K562 (cell line): ENCODE measurements around the gene WNT11. TPM values are rescaled to one million over a fixed set of nuclear protein-coding genes. Genes with fewer than 3 reads are reported as not detected.

Experiments
- ATAC-seq: fragments of 200-7000 bp; cut with Tn5 transposase; 3 replicates; pipeline ENCODE4 v1.9.1; 2020; ENCODE audit warnings: moderate library complexity
- BruUV-seq: library from RNA; stranded (reverse); fragments of 400-500 nt; replicated peaks from 2 replicates; lab custom pipeline; 2021; lab: Mats Ljungman, UMichigan
- CTCF ChIA-PET: fragments of 300-600 bp; formaldehyde crosslinking; extraction: SDS; loops from one replicate; lab custom pipeline; 2021; ENCODE audit warnings: low intra/inter-chr PET ratio; lab: Yijun Ruan, JAX
- POLR2A ChIA-PET: fragments of 300-600, 350-650 bp; sonication (Branson Sonifier 250); formaldehyde crosslinking; extraction: SDS; loops from one replicate; lab custom pipeline; 2021; ENCODE audit warnings: antibody characterized with exemption, inconsistent platforms; lab: Yijun Ruan, JAX
- DNase-seq, 4 experiments: peaks; one replicate each; pipeline versions ENCODE4 v3.0.0 to v3.0.0-alpha.2; 2011 to 2018; ENCODE audit warnings: low spot score in 3 of 4, mixed read lengths in 3 of 4; ENCODE audit errors: extremely low read depth in 1 of 4
- FAIRE-seq: peaks from 2 replicates; lab custom pipeline; 2011; peaks lifted over from hg19 to GRCh38; lab: Jason Lieb, UNC
- H2AFZ ChIP-seq: 2 replicates; pipeline ENCODE4 v1.6.0; 2011; ENCODE audit warnings: low read depth, low read length, control low read depth, inconsistent platforms
- H3K27ac ChIP-seq: fragments of 200-600 bp; 3 replicates; pipeline ENCODE4 v1.8.0; 2011; ENCODE audit warnings: low read depth, mild to moderate bottlenecking, control low read depth, inconsistent platforms, low read length, moderate library complexity, mixed read lengths; ENCODE audit errors: extremely low read depth
- H3K27me3 ChIP-seq, 2 experiments: fragments of 300-600 bp in 1 of 2; 2 replicates in 1 of 2; 3 replicates in 1 of 2; pipeline versions ENCODE4 v1.6.0 to v1.8.0; 2011; ENCODE audit warnings: inconsistent platforms in 2 of 2, low read length in 2 of 2, mild to moderate bottlenecking in 1 of 2, mixed read lengths in 1 of 2, moderate library complexity in 1 of 2; ENCODE audit not compliant: control insufficient read depth in 2 of 2, insufficient read depth in 2 of 2
- H3K36me3 ChIP-seq: fragments of 300-600 bp; 3 replicates; pipeline ENCODE4 v1.8.0; 2011; ENCODE audit warnings: mild to moderate bottlenecking, low read length, inconsistent platforms; ENCODE audit not compliant: control insufficient read depth, insufficient read depth
- H3K4me1 ChIP-seq, 2 experiments: fragments of 200-600 bp in 1 of 2; replicated peaks in 1 of 2; 2 replicates in 1 of 2; 3 replicates in 1 of 2; pipeline versions ENCODE4 v1.5.1 to v1.8.0; 2011; ENCODE audit warnings: inconsistent platforms in 2 of 2, low read length in 2 of 2, mild to moderate bottlenecking in 1 of 2, mixed read lengths in 1 of 2, moderate library complexity in 1 of 2; ENCODE audit not compliant: control insufficient read depth in 2 of 2, insufficient read depth in 2 of 2
- H3K4me2 ChIP-seq: 2 replicates; pipeline ENCODE4 v1.6.1; 2011; ENCODE audit warnings: low read length, control low read depth, inconsistent platforms, mixed read lengths; ENCODE audit not compliant: insufficient read depth
- H3K4me3 ChIP-seq: fragments of 200-600 bp; sonication (generic), shearing (Covaris generic); 2 replicates; pipeline ENCODE4 v1.5.1; 2016; ENCODE audit warnings: control low read depth, inconsistent platforms
- H3K79me2 ChIP-seq: fragments of 200-600 bp; 3 replicates; pipeline ENCODE4 v1.8.0; 2011; ENCODE audit warnings: low read length, inconsistent platforms; ENCODE audit not compliant: control insufficient read depth, insufficient read depth
- H3K9ac ChIP-seq, 2 experiments: 2 replicates each; pipeline versions ENCODE4 v1.6.0 to v1.6.1; 2011; ENCODE audit warnings: low read depth in 2 of 2, low read length in 2 of 2, control low read depth in 1 of 2, inconsistent platforms in 1 of 2, mild to moderate bottlenecking in 1 of 2, mixed read lengths in 1 of 2; ENCODE audit not compliant: insufficient read depth in 1 of 2
- H3K9me1 ChIP-seq: one replicate; pipeline ENCODE4 v1.6.0; 2011; ENCODE audit warnings: inconsistent platforms, mild to moderate bottlenecking, low read length, moderate library complexity; ENCODE audit not compliant: control insufficient read depth, insufficient read depth
- H3K9me3 ChIP-seq: replicated peaks from 2 replicates; pipeline ENCODE4 v1.5.1; 2011; ENCODE audit warnings: low read depth, low read length, inconsistent platforms; ENCODE audit not compliant: control insufficient read depth, insufficient read depth
- H4K20me1 ChIP-seq: replicated peaks from 2 replicates; pipeline ENCODE4 v1.6.1; 2011; ENCODE audit warnings: low read length, inconsistent platforms, mixed read lengths; ENCODE audit not compliant: control insufficient read depth, insufficient read depth
- ELK1 ChIP-seq: sonication (generic); formaldehyde crosslinking; IDR thresholded peaks from 2 replicates; pipeline ENCODE4 v1.8.1; 2022; ENCODE audit warnings: missing genetic modification reagents
- HMG20B ChIP-seq: fragments of 250-450 bp; sonication (Bioruptor Pico); IDR thresholded peaks from 2 replicates; pipeline ENCODE4 v1.5.0; 2021; ENCODE audit warnings: mild to moderate bottlenecking
- PML ChIP-seq: IDR thresholded peaks from 2 replicates; pipeline ENCODE4 v1.6.1; 2012; ENCODE audit warnings: low read length, inconsistent platforms
- RBM25 ChIP-seq: fragments of 200-400 bp; formaldehyde crosslinking; IDR thresholded peaks from 2 replicates; pipeline ENCODE4 v1.6.1; 2018; ENCODE audit warnings: low read length, low read depth, moderate library complexity; ENCODE audit not compliant: severe bottlenecking
- ZFP30 ChIP-seq: fragments of 250-450 bp; sonication (Bioruptor Pico); IDR thresholded peaks from 2 replicates; pipeline ENCODE4 v1.8.0; 2022; ENCODE audit warnings: moderate library complexity, mild to moderate bottlenecking, inconsistent platforms, borderline replicate concordance
- ZNF239 ChIP-seq: fragments of 250-450 bp; sonication (Bioruptor Pico); IDR thresholded peaks from 2 replicates; pipeline ENCODE4 v1.4.0; 2020; ENCODE audit warnings: mild to moderate bottlenecking
- WGBS: fragments of 100-300 bp; shearing (Covaris generic); methylation state at CpG from one replicate; pipeline ENCODE4 v1.1.6; 2016; ENCODE audit warnings: low coverage, mixed read lengths; ENCODE audit not compliant: insufficient coverage; ENCODE audit errors: missing lambda C conversion rate; 5-methylcytosine and 5-hydroxymethylcytosine counted together
- in situ Hi-C: fragments of 300-500 bp; cut with MboI; formaldehyde crosslinking; loops from 4 replicates; pipeline ENCODE4 v1.15.0; 2018; ENCODE audit warnings: inconsistent platforms, mixed read lengths
- intact Hi-C: fragments of 100-400 bp; cut with micrococcal nuclease; formaldehyde crosslinking; loops from 2 replicates; pipeline ENCODE4 v1.14.2; 2022
- polyA plus RNA-seq, 8 experiments: library from polyadenylated mRNA; depleted of rRNA in 4 of 8; stranded (reverse) in 5 of 8; unstranded in 3 of 8; fragments of >200 nt; fragmentation: Nextera tagmentation in 2 of 8; fragmentation: Illumina TruSeq in 1 of 8; extraction: Ambion mirVana in 2 of 8; extraction: Trizol in 1 of 8; gene quantifications; 2 replicates each; pipeline versions ENCODE4 v1.2.1 to v1.2.3, GENCODE V29; 2011 to 2014; ENCODE audit warnings: inconsistent platforms in 1 of 8, missing spikeins in 1 of 8
- total RNA-seq, 7 experiments: library from RNA; depleted of rRNA in 6 of 7; stranded (reverse); fragments of >200 nt in 6 of 7; fragmentation: Illumina TruSeq in 2 of 7; extraction: Trizol in 2 of 7; gene quantifications; 2 replicates each; pipeline versions ENCODE4 v1.2.1 to v1.2.3, GENCODE V29; 2011 to 2021; ENCODE audit warnings: low replicate concordance in 1 of 7

WNT11 gene
- total and polyA plus RNA-seq, 9 of the 15 experiments (the other 6 are each of a cell fraction or from before 2014, with no cell fraction given): 0.03 to 0.20 (median 0.09) TPM; not detected in 4

- POLR2A ChIA-PET: interaction anchor here (0.8 kb wide), 1 partner anchor 11 kb away, joined by 3 read pairs; no protein-coding TSS in a partner anchor
- no peak overlapping the region for H3K9ac ChIP-seq
- in situ Hi-C loops (loop anchor here (5.0 kb wide), 1 partner anchor 120 kb away; no protein-coding TSS in a partner anchor), intact Hi-C loops (no loop called here)
- FAIRE-seq (no peak), DNase-seq (no peak), ATAC-seq (no peak)
- no peak overlapping the region for H2AFZ ChIP-seq
- H3K4me1 ChIP-seq: peaks cover 0 to 26% of the 10 kb centered on the region in 2 experiments; a peak in 2 of 5 replicates
- no peaks in the 10 kb centered on the region for H3K9me3 ChIP-seq
- WGBS: 4% methylated on average over 6 of the region's 6 CpGs
- CTCF ChIA-PET: no interaction called here
- no peak overlapping the region for H3K27ac ChIP-seq
- BruUV-seq: no TSS peak
- H3K36me3 ChIP-seq: no peaks in the 10 kb centered on the region
- no peaks in the 10 kb centered on the region for H3K79me2 ChIP-seq
- H3K9me1 ChIP-seq: no peaks in the 10 kb centered on the region
- H3K4me2 ChIP-seq: no peak overlapping the region
- H3K4me3 ChIP-seq: no peak overlapping the region
- TF ChIP-seq ZFP30 (CRISPR knock-in tag) (no peak), ZNF239 (CRISPR knock-in tag) (peak; percentile 99), ELK1 (no peak), RBM25 (peak; percentile 55), PML (no peak), HMG20B (no peak)
- peaks cover 3 to 52% of the 10 kb centered on the region in 2 experiments; a peak in 3 of 5 replicates for H3K27me3 ChIP-seq
- no peaks in the 10 kb centered on the region for H4K20me1 ChIP-seq
Observed at GRCh38 chr11:76197332-76197731, 9.0 kb downstream of the WNT11 start.
